PFSK-1 (cell line): ENCODE measurements around the gene DMRTC2.

ENCODE experiments used
- FOXP2 ChIP-seq: optimal IDR thresholded peaks from 2 replicates; pipeline ENCODE3; 2011; ENCODE audit warnings: borderline replicate concordance, control low read depth, inconsistent platforms; ENCODE audit not compliant: insufficient read depth; ENCODE audit errors: extremely low read length, extremely low read depth
- POLR2AphosphoS5 ChIP-seq: IDR thresholded peaks from 2 replicates; pipeline ENCODE4 v1.6.1; 2012; ENCODE audit warnings: low read depth, mild to moderate bottlenecking, control low read depth, low read length, moderate library complexity
- REST ChIP-seq, 2 experiments: IDR thresholded peaks; 2 replicates each; pipeline versions ENCODE4 v1.6.1 to v1.8.0; 2011 to 2012; ENCODE audit warnings: low read depth in 2 of 2, low read length in 2 of 2, control low read depth in 1 of 2, inconsistent platforms in 1 of 2, mild to moderate bottlenecking in 1 of 2, moderate library complexity in 1 of 2; ENCODE audit not compliant: insufficient read depth in 1 of 2
- SIN3A ChIP-seq: IDR thresholded peaks from 2 replicates; pipeline ENCODE4 v1.6.1; 2012; ENCODE audit warnings: mild to moderate bottlenecking, low read length, moderate library complexity, borderline replicate concordance; ENCODE audit not compliant: insufficient read depth
- TAF1 ChIP-seq: IDR thresholded peaks from 2 replicates; pipeline ENCODE4 v1.6.1; 2012; ENCODE audit warnings: low read length, control low read depth, borderline replicate concordance; ENCODE audit not compliant: insufficient read depth

The DMRTC2 gene

GRCh38 chr19:41872384-41872774 lies 27.5 kb downstream of the DMRTC2 start:
- TF ChIP-seq POLR2AphosphoS5 (peak; percentile 68), REST (IDR thresholded peaks at IDR 0.05; ENCODE audit: insufficient read depth in 1 of 2, low read depth in 2 of 2, low read length in 2 of 2) (no peak), SIN3A (no peak), TAF1 (no peak), FOXP2 (no peak)

GRCh38 chr19:41872775-41873647 lies 28.2 kb downstream of the DMRTC2 start:
- no peak for TF ChIP-seq FOXP2
- TF ChIP-seq POLR2AphosphoS5: no peak; the same call in 1 of the 2 replicates
- TF ChIP-seq SIN3A: no peak
- TF ChIP-seq TAF1: no peak
- TF ChIP-seq REST (IDR thresholded peaks at IDR 0.05; ENCODE audit: insufficient read depth in 1 of 2, low read depth in 2 of 2, low read length in 2 of 2): no peak

DNA sequence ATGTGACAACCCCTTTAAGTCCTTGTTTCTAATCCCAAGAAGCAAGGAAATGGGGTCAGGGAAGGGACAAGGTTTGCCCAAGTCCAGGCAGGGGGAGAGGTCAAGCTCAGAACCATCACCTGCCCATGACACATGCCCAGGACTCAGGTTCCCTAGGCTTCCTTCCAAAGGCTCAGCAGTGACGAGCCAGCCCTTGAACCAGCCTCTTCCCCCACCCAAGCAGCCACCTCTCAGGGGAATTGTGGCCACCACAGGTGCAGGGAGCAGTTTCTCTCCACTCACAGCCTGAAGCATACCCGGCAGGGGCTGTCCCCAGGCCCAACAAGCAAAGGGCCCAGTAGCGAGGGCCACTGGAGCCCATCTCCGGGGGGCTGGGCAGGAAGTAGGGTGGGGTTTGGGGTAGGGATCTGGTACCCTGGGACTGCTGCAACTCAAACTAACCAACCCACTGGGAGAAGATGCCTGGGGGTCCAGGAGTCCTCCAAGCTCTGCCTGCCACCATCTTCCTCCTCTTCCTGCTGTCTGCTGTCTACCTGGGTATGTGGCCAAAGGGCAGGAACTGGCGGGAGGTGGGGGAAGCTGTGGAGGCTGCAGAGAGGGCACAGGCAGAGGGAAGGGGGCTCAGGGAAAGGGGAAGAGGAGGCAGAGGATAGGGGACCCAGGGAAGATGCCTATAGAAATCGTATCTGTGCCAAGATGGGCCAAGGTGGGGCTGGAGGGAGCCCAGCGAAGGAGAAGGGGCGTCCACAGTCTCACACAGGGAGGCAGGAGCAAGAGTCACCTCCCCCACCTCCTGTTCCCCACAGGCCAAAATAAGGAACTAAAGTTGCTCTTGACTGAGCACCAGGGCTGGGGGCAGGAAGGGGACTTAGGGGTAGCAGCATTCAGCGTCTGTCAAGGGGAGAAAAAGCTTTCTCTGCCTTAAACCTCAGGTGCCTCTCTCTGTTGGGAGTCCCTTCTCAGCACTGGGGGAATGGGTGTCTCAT lies 32.3 kb downstream of the DMRTC2 start, which contains the start of gene CD79A:
Gene CD79A, plus strand, starts transcription at position 433 of the 986 bp plus-strand sequence. Its CDS starts 26 bp downstream, at position 459.
- TF ChIP-seq POLR2AphosphoS5 (no peak), SIN3A (no peak), FOXP2 (no peak), TAF1 (no peak), REST (IDR thresholded peaks at IDR 0.05; ENCODE audit: insufficient read depth in 1 of 2, low read depth in 2 of 2, low read length in 2 of 2) (no peak)

DNA sequence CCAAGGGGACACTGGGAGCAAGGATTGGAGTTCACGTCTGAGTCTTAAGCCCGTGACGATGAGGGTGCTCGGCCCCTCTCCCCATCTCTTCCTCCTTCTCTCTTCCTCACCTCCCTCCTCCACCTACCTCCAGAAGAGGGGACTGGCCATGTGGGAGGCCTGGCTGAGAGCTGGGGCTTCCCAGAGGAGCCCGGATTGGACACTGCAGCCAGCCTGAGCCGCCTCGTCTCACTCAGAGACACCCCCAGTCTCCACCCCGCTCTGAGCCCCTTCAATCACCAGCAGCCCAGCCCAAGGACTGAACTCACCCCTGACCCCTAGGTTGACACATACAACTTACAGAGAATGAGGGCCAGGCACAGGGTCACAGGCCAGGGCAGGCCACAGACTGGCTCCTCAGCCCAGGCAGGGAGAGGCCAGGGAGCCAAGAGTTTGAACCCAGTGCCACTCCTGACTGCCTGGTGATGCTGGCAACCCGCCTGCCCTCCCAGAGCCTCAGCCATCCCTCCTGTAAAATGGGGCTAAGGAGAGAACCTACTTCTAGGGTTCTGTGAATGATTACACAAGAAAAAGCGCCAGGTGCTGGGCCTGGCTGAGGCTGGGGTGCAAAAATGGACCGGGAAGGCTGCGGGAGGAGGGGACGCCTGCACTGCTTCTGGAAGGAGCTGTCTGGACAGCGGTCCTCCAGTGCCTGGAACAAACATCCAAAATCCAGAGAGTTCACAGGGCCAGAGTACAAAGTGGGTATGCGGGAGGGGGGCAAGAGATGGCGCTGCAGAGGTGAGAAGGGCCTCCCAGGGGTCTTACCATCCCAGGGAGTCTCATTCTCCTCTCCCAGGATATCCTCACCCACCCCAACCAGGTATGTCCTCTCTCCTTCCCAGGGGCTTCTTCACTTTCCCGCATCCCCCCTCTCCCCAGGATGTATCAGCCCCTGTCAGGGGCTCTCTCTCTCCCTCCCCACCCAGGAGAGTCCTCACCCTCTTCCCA lies 33.4 kb downstream of the DMRTC2 start:
- TF ChIP-seq POLR2AphosphoS5 (no peak), SIN3A (no peak), TAF1 (no peak), FOXP2 (no peak), REST (IDR thresholded peaks at IDR 0.05; ENCODE audit: insufficient read depth in 1 of 2, low read depth in 2 of 2, low read length in 2 of 2) (no peak)
